DMS53 treated with DMSO at 0.1 percent for 48 hours (cell line): ENCODE data around the gene MAGEH1.
"Not testable (repeated sequence)": the region's sequence is repeated elsewhere in the genome, so short reads cannot be mapped to it uniquely, and the experiment has no call there.

ENCODE experiments used
- DNase-seq: peaks from one replicate; lab custom pipeline; 2025; ENCODE audit not compliant: unreplicated experiment; lab: John Stamatoyannopoulos, UW

MAGEH1 gene, protein sequence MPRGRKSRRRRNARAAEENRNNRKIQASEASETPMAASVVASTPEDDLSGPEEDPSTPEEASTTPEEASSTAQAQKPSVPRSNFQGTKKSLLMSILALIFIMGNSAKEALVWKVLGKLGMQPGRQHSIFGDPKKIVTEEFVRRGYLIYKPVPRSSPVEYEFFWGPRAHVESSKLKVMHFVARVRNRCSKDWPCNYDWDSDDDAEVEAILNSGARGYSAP

DNA sequence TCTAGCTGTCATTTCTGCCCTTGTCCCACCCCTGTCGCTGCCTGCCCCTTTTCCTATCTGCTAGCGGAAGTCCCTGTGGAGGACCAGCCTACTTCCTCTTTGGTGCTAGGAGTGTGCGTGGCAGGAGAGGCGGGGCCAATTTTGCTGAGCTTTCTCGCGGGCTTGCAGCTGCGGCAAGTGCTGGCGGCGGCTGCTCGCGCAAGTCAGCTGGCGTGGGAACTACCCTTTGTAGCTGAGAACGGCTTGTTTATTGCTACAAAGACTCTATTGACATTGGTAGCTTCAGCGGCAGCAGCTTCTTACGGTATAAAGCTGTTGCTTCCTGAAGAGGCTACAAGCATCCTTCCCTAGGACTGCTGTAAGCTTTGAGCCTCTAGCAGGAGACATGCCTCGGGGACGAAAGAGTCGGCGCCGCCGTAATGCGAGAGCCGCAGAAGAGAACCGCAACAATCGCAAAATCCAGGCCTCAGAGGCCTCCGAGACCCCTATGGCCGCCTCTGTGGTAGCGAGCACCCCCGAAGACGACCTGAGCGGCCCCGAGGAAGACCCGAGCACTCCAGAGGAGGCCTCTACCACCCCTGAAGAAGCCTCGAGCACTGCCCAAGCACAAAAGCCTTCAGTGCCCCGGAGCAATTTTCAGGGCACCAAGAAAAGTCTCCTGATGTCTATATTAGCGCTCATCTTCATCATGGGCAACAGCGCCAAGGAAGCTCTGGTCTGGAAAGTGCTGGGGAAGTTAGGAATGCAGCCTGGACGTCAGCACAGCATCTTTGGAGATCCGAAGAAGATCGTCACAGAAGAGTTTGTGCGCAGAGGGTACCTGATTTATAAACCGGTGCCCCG, at the start of gene MAGEH1:
TSS of gene MAGEH1 (plus strand) at position 138 of the 843 bp plus-strand sequence. CDS start at position 386, 248 bp downstream.
- DNase-seq = peak; percentile 70

DNA sequence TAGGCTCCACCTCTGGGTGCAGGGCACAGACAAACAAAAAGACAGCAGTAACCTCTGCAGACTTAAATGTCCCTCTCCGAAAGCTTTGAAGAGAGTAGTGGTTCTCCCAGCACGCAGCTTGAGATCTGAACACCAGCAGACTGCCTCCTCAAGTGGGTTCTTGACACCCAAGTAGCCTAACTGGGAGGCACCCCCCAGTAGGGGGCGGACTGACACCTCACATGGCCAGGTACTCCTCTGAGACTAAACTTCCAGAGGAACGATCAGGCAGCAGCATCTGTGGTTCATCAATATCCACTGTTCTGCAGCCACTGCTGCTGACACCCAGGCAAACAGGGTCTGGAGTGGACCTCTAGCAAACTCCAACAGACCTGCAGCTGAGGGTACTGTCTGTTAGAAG, 24.8 kb upstream of the MAGEH1 start:
- DNase-seq = not testable (repeated sequence)

DNA sequence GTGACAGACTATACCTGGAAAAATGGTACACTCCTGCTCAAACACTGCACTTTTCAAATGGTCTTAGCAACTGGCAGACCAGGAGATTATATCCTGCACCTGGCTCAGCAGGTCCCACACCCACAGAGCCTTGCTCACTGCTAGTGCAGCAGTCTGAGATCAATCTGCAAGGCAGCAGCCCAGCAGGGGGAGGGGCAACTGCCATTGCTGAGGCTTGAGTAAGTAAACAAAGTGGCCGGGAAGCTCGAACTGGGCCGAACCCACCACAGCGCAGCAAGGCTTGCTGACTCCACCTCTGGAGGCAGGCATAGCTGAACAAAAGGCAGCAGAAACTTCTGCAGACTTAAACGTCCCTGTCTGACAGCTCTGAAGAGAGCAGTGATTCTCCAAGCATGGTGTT, 8.5 kb upstream of the MAGEH1 start:
- not testable (repeated sequence) for DNase-seq

DNA sequence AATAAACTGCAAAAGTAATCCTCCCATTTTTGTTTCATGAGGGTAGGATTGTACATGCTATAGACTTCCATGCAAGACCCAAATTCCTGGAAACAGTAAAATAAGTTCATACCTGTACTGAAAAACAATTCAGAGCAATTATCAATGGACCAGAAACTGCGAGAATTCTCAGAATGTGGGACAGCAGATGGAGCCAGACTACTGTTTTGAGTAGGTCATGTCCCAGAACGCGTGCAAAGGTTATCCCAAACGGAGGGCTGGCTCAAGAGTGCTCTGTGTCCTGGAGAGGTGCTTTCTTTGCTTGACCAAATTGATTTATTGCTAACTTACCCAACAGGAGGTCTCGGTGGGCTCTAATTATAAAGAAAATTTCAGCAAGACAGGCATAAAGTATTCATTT, 1.7 kb upstream of the MAGEH1 start:
- DNase-seq = peak; percentile 3

DNA sequence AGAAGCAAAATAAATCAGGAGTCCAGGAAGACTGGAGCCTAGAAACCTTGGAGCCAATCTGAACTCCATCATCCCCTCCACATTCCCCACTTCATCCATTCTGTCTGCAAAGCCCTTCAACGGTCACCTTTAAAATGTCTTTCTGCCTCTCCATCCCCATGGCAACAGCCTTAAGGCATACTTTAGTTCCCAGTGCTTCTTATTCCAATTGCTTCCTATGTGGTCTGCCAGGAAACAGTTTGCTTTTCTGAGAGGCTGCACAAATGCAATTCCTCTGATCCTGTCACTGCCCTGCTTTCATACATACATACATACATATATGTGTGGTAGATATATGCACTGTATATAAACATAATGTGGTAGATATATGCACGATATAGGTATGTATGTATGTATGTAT, 786 bp upstream of the MAGEH1 start:
- no peak for DNase-seq

DNA sequence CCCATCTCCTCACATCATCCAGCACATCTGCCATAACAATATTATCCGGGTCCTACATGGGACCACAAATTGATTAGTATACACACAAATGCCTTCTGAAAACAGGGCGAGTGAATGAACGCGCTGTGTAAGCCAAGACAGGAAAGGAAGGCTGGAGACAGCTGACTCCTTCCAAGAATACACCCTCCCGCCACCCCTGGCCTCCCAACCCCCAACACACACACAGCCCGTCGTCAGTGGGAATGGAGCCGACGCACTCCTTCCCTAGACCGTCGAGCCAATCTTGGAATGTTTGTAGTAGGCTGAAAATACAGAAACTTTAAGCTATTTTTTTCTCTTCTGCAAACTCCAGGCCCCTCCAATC, 319 bp upstream of the MAGEH1 start:
- no peak for DNase-seq

DNA sequence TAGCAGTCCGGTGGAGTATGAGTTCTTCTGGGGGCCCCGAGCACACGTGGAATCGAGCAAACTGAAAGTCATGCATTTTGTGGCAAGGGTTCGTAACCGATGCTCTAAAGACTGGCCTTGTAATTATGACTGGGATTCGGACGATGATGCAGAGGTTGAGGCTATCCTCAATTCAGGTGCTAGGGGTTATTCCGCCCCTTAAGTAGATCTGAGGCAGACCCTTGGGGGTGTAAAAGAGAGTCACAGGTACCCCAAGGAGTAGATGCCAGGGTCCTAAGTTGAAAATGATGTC, 852 bp downstream of the MAGEH1 start:
- DNase-seq = no peak

DNA sequence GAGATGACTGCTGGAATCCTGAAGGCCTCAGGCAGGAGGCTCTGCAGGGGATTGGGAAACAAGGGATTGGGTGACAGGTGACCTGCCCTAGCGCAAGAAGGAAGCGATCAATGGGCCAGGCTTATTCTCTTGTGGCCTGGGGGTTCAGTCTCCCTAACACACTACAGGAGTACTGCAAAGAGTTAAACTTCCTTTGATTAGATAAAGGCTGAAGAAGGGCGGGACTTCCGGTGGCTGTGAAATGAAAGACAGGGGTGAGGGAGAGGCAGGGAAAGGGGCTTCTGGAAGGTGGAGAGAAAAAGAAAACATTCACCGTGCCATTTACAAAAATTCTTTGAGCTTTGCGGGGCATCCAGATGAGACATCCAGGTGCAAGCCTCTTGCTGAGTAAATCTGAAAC, 3.8 kb downstream of the MAGEH1 start:
- DNase-seq = not testable (repeated sequence)

DNA sequence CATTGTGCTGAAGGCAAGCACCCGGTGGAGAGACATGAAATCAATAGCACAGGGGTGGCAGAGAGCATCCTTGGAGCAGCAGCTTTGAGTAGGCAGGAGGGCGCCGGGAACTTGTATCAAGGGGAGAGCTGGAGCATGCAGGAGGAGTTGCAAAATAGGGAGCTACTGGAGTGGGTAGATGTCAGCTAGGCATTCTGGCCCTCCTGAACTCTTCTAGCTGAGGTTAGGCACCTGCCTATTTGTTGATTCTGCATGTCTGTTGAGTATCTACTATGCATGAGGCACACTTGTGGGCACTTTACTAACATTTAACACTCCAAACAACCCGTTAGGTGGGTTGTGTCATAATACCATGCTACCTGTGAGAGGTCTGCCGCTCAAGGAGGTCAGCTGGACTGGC, 7.5 kb downstream of the MAGEH1 start:
- DNase-seq = not testable (repeated sequence)

DNA sequence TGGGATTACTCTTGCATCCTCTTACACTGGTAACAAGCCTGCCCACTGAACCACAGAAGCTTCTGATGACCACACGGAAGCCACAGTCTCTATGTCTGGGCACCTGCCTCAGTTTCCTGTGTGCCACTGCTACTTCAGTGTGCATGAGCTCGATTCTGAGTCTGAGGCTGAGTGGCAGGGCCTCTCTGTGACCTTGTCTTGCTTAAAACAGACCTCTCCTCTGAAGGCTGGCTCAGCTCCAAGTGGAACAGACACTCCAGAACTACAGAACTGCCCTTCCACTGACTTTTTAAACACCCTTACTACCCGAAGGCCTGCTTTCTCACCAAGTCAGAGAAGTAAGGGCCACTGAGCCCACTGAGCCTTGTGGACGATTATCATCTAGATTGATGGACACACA, 8.0 kb downstream of the MAGEH1 start:
- DNase-seq = not testable (repeated sequence)

DNA sequence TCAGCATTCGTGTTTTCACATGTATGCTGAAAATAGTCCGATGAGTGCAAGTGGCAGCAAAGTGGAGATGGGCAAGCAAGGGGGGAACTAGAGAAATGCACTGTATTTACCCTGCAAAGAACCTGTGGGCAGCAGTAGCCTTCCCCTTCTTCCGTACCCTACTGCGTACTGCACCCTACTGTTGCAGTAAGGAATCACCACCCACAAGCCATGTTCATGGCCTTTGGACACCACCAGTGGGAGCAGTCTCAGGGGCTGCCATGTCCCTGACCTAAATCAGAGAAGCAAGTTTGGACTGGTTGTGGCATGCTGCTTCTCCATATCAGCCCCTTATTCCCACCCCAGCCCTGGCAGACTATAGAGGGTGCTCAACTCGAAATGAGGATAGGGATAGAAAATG, 12.1 kb downstream of the MAGEH1 start:
- not testable (repeated sequence) for DNase-seq

DNA sequence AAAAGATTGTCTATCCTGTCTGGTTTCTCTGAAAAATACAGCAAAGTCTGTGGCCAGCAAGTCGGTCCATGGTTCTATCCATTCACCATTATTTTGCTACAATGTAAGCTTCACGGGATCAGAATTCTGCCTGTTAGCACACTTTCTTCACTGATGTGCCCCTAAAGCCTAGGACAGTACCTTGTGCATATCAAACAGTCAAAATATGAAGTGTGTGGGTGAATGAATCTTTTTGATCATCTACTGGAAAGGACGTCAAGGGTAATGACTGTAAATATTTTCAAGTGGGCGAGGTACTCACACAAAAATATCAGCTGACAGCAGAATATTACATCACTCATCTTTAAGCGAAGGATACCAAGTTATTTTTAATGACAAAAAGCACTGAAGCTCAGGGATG, 13.2 kb downstream of the MAGEH1 start:
- DNase-seq = not testable (repeated sequence)

DNA sequence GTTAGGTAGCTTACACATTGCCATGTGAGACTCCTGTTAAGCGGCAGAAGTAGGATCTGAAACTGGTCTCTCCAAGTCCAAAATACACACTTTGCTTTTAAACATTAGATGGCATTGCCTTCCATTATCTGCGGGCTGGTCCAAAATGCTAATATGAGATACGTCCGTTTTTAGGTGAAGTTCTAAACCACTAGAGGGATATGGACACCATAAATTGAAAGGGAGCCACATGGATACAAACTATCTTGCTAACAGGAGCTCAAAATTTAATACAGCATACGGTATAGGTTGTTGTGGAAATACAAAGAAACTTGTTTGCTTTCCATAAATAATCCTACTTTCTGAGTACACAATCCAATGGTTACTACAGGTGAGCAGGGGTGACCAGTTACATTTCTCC, 13.9 kb downstream of the MAGEH1 start:
- DNase-seq = not testable (repeated sequence)

DNA sequence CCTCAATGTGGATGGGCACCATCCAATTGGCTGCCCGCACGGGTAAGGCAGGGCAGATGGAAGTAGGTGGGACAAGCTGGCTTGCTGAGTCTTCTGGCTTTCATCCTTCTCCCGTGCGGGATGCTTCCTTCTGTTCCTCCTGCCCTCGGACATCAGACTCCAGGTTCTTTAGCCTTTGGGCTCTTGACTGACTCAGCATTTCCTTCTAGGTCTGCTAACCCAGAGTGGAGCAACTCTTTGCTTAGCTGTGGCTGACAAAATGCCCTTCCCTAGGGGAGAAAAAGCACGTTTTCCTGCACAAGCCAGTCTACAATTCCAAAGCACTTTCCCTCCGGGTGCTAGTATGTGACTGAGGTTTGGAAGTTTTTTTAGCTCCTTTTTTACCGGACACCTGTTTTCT, 28.0 kb downstream of the MAGEH1 start:
- DNase-seq = not testable (repeated sequence)

DNA sequence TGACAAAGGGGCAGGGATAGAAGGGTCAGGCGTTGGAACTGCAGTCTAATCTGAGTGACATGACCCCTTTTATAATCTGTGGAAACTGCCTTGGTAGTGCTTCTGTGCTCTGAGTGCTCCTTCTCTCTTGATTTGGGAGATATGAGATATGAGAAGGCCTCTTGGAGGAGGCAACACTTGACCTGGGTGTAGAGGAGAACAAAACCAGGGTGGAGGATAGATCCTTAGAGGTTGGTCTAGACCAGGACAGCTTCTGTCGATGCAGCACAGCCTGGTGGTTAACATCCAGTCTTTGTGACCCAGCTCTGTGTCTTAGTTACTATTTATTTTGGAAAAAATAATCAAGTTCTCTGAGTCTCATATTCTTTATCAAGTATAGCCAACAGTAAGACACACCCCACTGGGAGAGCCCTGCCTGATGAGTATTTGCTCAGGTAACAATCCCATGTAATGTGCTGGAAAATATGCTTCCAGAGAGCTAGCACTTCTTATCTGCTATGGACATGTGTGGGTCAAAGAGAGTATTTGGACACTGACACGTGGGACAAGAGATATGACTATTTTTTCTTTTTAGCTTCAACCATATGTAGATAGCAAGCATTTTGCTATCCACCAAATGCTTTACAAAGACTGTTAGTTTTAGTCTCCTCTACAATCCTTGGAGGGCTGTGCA, 28.6 kb downstream of the MAGEH1 start:
- DNase-seq = no peak

DNA sequence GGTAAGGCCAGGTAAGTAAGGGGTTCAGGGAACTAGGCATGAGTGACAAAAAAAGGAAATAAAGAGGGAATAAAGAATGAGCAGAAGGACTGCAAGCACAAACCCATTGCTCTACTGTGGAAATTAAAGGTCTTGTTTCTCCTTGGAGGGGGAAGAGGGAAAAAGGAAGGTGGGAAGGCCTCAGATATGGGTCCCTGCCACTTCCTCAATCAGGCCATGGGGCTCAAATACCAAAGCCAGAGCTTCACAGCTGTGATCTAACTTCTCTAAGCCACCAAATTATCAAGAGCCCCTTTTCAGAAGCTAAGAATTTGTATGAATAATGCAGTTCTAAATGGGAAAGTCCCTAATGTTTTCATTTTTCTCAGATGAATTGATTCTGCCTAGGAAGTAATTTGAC, 33.0 kb downstream of the MAGEH1 start:
- DNase-seq = no peak

DNA sequence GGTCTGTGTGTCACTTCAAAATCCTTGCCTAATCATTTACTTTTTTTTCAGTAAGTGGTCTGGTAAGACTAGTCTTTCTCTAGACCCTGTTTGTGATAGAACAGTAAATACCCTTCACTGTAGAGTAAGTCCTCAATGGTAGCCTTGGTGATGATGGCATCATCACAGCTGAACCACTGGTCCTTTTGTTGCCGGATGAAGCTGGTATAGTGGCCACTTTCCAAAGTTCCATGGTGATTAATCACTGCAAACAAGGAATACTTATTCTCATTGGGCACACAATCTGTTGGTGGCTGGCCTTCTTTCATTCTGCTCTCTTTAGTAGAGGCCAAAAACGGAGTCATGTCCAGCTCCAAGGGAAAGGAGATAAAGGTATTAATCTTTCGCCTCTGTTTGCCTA, 34.8 kb downstream of the MAGEH1 start:
- peak; percentile 22 for DNase-seq

DNA sequence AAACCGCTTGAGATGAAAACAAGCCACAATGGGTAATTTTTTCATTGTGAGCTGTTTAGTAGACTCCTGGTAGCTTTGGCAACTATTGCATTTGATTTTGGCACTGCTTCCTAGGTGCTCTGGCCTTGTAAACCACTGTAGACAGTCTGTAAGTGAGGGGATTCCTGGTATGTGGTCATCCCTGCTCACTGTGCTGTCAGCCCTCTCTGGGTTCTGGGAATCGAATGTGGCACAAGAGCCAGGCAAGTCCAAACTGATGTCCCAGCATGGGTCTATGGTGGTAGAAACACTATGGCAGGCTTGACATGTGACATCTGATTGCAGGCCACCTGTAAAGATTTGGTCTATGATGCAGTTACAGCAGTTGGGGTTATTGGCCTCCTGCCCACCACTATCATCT, 35.2 kb downstream of the MAGEH1 start:
- no peak for DNase-seq

DNA sequence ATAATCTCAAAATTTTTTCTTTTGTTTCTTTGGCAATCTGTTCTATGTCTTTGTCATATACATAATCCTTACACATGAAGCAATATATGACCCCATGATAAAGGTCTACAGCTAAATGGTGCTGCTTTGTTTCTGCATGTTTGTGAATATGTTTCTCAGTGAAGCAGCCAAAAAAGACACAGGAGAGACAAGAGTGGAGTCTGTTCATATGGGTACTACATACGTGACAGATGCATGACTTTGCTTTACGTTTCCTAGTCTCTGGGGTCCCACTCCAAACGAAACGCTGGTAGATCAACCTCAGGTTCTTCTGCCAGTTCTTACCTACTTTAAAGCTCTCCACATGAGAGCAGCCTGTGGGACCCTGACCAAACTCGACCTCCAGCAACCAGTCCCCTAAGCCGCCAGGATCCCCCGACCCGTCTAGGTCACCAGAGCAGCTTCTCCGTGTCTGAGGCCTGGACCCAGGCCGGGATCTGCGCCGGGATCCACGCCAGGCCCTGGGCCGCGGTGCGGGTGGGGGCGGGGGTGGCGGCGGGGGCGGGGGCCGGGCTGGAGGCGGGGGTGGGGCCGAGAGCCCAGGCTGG, 36.2 kb downstream of the MAGEH1 start:
- no peak for DNase-seq

DNA sequence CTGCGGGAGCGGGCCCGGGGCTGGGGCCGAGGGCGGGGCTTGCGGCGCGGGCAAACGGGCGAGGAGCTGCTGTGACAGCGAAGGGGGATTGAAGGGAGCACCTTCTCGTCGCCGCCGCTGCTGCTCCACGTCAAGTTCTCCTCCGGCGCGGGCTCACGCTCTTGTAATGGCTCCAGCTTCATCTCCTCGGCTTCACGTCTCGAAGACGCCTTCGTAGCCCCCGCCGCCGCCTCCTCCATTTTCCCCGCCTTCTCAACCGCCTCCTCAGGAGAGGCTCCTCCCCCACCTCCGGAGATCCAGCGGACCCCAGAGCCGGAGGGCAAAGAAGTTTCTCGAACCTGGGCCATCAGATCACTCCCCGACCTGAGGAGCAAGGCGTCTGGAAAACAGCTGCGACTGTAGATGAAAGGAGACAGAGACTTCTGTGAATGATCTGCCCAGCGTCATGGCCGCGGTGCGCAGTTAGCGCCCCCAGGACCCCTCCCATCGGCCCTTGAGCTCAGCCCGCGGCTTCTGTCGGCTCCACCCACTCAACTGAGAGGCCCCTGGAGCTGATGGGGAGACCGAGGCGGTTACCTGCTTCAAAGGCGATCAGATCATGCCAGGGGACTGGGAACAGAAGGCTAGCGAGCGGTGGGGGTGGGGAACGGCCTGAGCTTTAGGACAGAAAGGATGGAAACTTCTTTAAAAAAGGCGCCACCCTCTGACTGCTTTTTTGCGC, 36.8 kb downstream of the MAGEH1 start:
- DNase-seq = peak; percentile 39

DNA sequence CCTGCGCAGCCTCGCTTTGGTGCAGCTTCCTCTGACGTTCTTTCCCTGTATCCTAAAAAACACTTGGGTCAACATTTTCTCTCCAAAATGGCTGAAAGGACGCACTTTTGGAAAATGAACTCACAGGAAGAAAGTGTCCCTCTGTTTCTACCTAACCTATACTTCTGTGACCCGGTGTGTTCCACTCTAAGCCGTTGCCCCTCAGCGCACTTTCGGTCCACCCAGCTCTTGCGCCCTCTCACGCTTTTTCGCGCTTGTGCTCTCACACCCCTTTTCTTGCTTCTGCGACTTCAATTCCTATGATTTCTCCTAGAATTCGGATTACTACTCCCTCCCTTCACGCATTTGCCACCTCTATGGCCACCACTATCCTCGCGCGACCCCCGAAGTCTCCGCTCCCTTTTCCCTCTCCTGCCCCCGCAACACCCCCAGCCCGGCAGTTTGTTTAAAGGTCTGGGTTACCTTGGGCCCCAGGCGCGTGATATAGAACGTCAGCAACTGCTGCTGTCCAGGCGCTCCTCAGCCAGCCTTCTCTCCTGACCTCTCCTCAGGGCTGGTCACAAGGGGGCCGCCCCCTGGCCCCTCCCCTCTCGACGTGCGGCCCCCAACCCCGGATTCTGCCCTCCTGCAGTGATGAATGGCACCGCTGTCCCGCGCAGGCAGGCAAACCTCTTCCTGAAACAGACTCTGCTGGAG, 37.5 kb downstream of the MAGEH1 start, which contains the start of gene USP51:
TSS of gene USP51 (minus strand) at position 535 of the 696 bp plus-strand sequence. CDS start 909 bp downstream, outside the sequence.
- peak; percentile 31 for DNase-seq
